Subcutaneous preadipocyte (primary cell): ENCODE data around the gene INSYN1. TPM values are rescaled to one million over a fixed set of nuclear protein-coding genes. Genes with fewer than 3 reads are reported as not detected.

Source experiments
- total RNA-seq: library from RNA; depleted of rRNA; stranded (reverse); fragments of >200 nt; gene quantifications from 2 replicates; pipeline ENCODE4 v1.2.3, GENCODE V29; 2012

Gene INSYN1, protein sequence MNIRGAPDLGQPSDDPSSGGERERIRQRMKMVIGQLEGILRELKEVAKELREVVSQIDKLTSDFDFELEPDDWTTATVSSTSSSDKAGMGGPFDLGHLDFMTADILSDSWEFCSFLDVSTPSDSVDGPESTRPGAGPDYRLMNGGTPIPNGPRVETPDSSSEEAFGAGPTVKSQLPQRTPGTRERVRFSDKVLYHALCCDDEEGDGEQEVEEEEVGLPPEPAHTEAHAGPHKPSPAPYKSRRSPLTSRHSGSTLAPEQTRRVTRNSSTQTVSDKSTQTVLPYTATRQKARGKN
- total RNA-seq = 0.59 and 0.73 TPM in 2 replicates

DNA sequence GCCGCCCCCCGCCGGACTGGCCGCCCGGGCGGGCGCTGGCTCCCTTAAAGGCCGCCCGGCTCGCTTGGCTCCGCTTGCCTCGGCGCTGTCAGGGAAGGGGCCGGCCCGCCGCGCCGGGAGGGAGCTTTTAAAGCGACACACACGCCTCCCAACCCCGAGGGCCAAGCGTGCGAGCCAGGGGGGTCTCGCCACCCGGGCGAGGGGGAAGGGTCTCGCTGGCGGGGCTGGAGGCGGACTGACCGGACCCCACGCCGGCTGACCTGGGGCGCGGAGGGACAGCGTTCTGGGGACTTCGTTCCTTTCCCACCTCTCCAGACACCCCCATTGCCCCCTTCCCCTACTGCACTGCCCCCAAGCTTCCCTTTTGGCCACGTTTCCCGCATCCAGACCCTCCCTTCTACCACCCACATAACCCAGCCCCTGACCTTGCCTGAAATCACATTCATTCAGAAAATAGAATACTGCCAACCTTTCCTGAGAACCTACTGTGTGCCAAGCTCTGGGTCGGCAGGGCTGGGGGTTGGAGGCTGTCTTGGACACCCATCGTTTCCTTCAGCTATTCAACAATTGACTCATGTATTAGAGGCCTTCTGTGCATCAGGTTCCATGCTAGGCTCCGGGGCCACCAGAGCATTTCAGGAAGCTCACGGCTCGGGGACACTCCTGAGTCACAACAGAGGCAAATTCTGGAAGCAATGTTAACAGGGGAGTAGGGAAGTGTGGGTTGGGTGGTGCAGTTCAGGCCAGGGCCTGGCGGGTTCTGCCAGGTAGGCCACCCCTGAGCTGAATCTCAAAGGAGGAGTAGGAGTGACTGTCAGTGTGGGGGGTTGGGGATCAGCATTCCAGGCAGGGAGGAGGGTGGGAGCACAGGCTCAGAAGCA, at the start of gene INSYN1:
Gene INSYN1 (minus strand): TSS at position 102 of the 881 bp plus-strand sequence. CDS start 2,221 bp downstream, outside the sequence.

Other genes starting within 250 kb of the INSYN1 start
- gene NPTN, start 120.0 kb downstream of the INSYN1 start, total RNA-seq = 63.6 and 81.5 TPM in 2 replicates
- gene CD276, start 69.0 kb downstream of the INSYN1 start, total RNA-seq = 143 and 169 TPM in 2 replicates
- not detected in 2 replicates for gene TBC1D21, start 120.2 kb upstream of the INSYN1 start, total RNA-seq
- 84.8 and 93.0 TPM in 2 replicates for gene LOXL1, start 173.1 kb upstream of the INSYN1 start, total RNA-seq
- gene STOML1, start 238.9 kb upstream of the INSYN1 start, total RNA-seq = 12.9 and 17.2 TPM in 2 replicates
- 42.3 and 46.3 TPM in 2 replicates for gene PML, start 241.4 kb upstream of the INSYN1 start, total RNA-seq